AG04450 (cell line): ENCODE measurements around the gene FGF14. TPM values are rescaled to one million over a fixed set of nuclear protein-coding genes. Genes with fewer than 3 reads are reported as not detected.

Experiments
- CTCF ChIA-PET: fragments of 300-600, 350-600 bp; formaldehyde crosslinking; extraction: SDS; loops from one replicate; lab custom pipeline; 2022; ENCODE audit warnings: antibody characterized with exemption, inconsistent platforms; lab: Charles Lee
- POLR2A ChIA-PET: fragments of 350-600 bp; formaldehyde crosslinking; extraction: SDS; loops from one replicate; lab custom pipeline; 2021; ENCODE audit warnings: antibody characterized with exemption, inconsistent platforms; lab: Yijun Ruan, JAX
- DNase-seq: peaks from one replicate; pipeline ENCODE4 v3.0.0-alpha.2; 2011; ENCODE audit warnings: low read depth, low spot score
- H3K27ac ChIP-seq: one replicate; pipeline ENCODE4 v1.5.1; 2012; ENCODE audit warnings: low read depth, low read length, control low read depth
- H3K27me3 ChIP-seq: one replicate; pipeline ENCODE4 v1.6.0; 2012; ENCODE audit warnings: low read length; ENCODE audit not compliant: control insufficient read depth, insufficient read depth
- H3K4me3 ChIP-seq: 2 replicates; pipeline ENCODE4 v1.5.1; 2011; ENCODE audit warnings: mild to moderate bottlenecking, low read depth, low read length, control low read depth
- H3K9me3 ChIP-seq: 2 replicates; pipeline ENCODE4 v1.5.1; 2012; ENCODE audit warnings: low read length; ENCODE audit not compliant: control insufficient read depth, insufficient read depth
- CTCF ChIP-seq: IDR thresholded peaks from 2 replicates; pipeline ENCODE4 v1.5.1; 2011; ENCODE audit warnings: low read depth, low read length, control low read depth, inconsistent platforms
- polyA plus RNA-seq: library from polyadenylated mRNA; depleted of rRNA; stranded (reverse); fragments of >200 nt; gene quantifications from 2 replicates; pipeline ENCODE4 v1.2.3, GENCODE V29; 2011

The FGF14 gene
- polyA plus RNA-seq, 1 experiment, result 0.01 TPM

- POLR2A ChIA-PET, result no interaction called here
- Histone ChIP-seq H3K27me3 (no peaks in the 10 kb centered on the region), H3K27ac (no peak overlapping the region), H3K4me3 (no peak overlapping the region), H3K9me3 (peaks cover 4% of the 10 kb centered on the region; the same call in 1 of the 2 replicates)
- no peak for DNase-seq
- no peak for TF ChIP-seq CTCF
- CTCF ChIA-PET, result interaction anchor here (1.5 kb wide), 1 partner anchor 163 kb away, joined by 4 read pairs; no protein-coding TSS in a partner anchor
Measured at GRCh38 chr13:102392481-102393209, 9.2 kb downstream of the FGF14 start.

GRCh38 chr13:102386461-102386860, 15.4 kb downstream of the FGF14 start:
- DNase-seq, result no peak
- no peak for TF ChIP-seq CTCF
- Histone ChIP-seq H3K9me3 (no peaks in the 10 kb centered on the region), H3K4me3 (no peak overlapping the region), H3K27ac (no peak overlapping the region), H3K27me3 (no peaks in the 10 kb centered on the region)
- ChIA-PET POLR2A (no interaction called here), CTCF (interaction anchor here (1.4 kb wide), 1 partner anchor 8 kb away, joined by 4 read pairs; no protein-coding TSS in a partner anchor)

- no peak for DNase-seq
- ChIA-PET POLR2A (no interaction called here), CTCF (no interaction called here)
- TF ChIP-seq CTCF, result no peak
- Histone ChIP-seq H3K9me3 (no peaks in the 10 kb centered on the region), H3K4me3 (no peak overlapping the region), H3K27me3 (no peaks in the 10 kb centered on the region), H3K27ac (no peak overlapping the region)
Measured at GRCh38 chr13:102380012-102380411, 21.8 kb downstream of the FGF14 start.

- no peak overlapping the region for H3K27ac ChIP-seq
- CTCF ChIA-PET, result no interaction called here
- H3K4me3 ChIP-seq, result no peak overlapping the region
- no peak for DNase-seq
- TF ChIP-seq CTCF, result no peak
- POLR2A ChIA-PET, result no interaction called here
- H3K27me3 ChIP-seq, result no peaks in the 10 kb centered on the region
- no peaks in the 10 kb centered on the region for H3K9me3 ChIP-seq
Measured at GRCh38 chr13:102376318-102376717, 25.5 kb downstream of the FGF14 start.

- no peaks in the 10 kb centered on the region for H3K27me3 ChIP-seq
- ChIA-PET CTCF (no interaction called here), POLR2A (no interaction called here)
- TF ChIP-seq CTCF, result no peak
- no peak overlapping the region for H3K4me3 ChIP-seq
- DNase-seq, result no peak
- H3K27ac ChIP-seq, result no peak overlapping the region
- no peaks in the 10 kb centered on the region for H3K9me3 ChIP-seq
Measured at GRCh38 chr13:102374726-102375125, 27.1 kb downstream of the FGF14 start.
